H1 (cell line): ENCODE measurements around the gene SH3RF2.

Experiments
- ATF2 ChIP-seq: IDR thresholded peaks from 2 replicates; pipeline ENCODE4 v1.6.1; 2012; ENCODE audit warnings: low read length, inconsistent platforms
- CTCF ChIP-seq, 3 experiments: IDR thresholded peaks; 1 replicate in 2 of 3; 2 replicates in 1 of 3; pipeline versions ENCODE4 v1.5.1 to v1.6.1; 2011; ENCODE audit warnings: low read length in 3 of 3, mild to moderate bottlenecking in 3 of 3, inconsistent platforms in 2 of 3, low read depth in 1 of 3, moderate library complexity in 1 of 3; ENCODE audit not compliant: insufficient read depth in 1 of 3; ENCODE audit errors: control extremely low read depth in 1 of 3
- EP300 ChIP-seq, 2 experiments: IDR thresholded peaks; 1 replicate in 1 of 2; 2 replicates in 1 of 2; pipeline ENCODE4 v1.6.1; 2011 to 2012; ENCODE audit warnings: low read depth in 2 of 2, low read length in 2 of 2, mild to moderate bottlenecking in 2 of 2, borderline replicate concordance in 1 of 2, inconsistent platforms in 1 of 2, moderate library complexity in 1 of 2
- EZH2 ChIP-seq: fragments of 200-600 bp; sonication (generic); IDR thresholded peaks from 2 replicates; pipeline ENCODE4 v1.7.1; 2012; ENCODE audit warnings: low read depth, mild to moderate bottlenecking, moderate library complexity, low read length, inconsistent platforms; ENCODE audit not compliant: severe bottlenecking
- FOSL1 ChIP-seq: IDR thresholded peaks from 2 replicates; pipeline ENCODE4 v1.6.1; 2011; ENCODE audit warnings: mild to moderate bottlenecking, low read depth, low read length, moderate library complexity; ENCODE audit not compliant: insufficient read depth
- GTF2F1 ChIP-seq: IDR thresholded peaks from 2 replicates; pipeline ENCODE4 v1.6.1; 2012; ENCODE audit warnings: low read depth, low read length, improper control_type of control experiment, borderline replicate concordance
- JUND ChIP-seq: IDR thresholded peaks from 2 replicates; pipeline ENCODE4 v1.6.1; 2011; ENCODE audit warnings: mild to moderate bottlenecking, improper control_type of control experiment, low read length
- POLR2A ChIP-seq, 2 experiments: IDR thresholded peaks; 1 replicate in 1 of 2; 2 replicates in 1 of 2; pipeline ENCODE4 v1.6.1; 2011; ENCODE audit warnings: low read depth in 2 of 2, low read length in 2 of 2, mild to moderate bottlenecking in 2 of 2; ENCODE audit errors: control extremely low read depth in 1 of 2
- SP2 ChIP-seq: IDR thresholded peaks from 2 replicates; pipeline ENCODE4 v1.6.1; 2012; ENCODE audit warnings: mild to moderate bottlenecking, low read length, inconsistent platforms
- TEAD4 ChIP-seq: IDR thresholded peaks from 2 replicates; pipeline ENCODE4 v1.6.1; 2012; ENCODE audit warnings: low read depth, low read length, inconsistent platforms, mixed read lengths

- TF ChIP-seq ATF2 (no peak), CTCF (IDR thresholded peaks at IDR 0.05; ENCODE audit: control extremely low read depth in 1 of 3, insufficient read depth in 1 of 3, low read depth in 1 of 3, low read length in 3 of 3) (peak; percentile 5 to 45 (median 16); a peak in 3 of 4 replicates), TEAD4 (no peak), SP2 (no peak), EP300 (IDR thresholded peaks at IDR 0.05; ENCODE audit: borderline replicate concordance in 1 of 2, low read depth in 2 of 2, low read length in 2 of 2) (no peak), JUND (no peak), FOSL1 (no peak), POLR2A (IDR thresholded peaks at IDR 0.05; ENCODE audit: control extremely low read depth in 1 of 2, low read depth in 2 of 2, low read length in 2 of 2) (no peak), GTF2F1 (no peak), EZH2 (no peak)
Measured at GRCh38 chr5:146007270-146007669, 70.9 kb downstream of the SH3RF2 start.
